Mucosa of descending colon (tissue), 3 donors: ENCODE data around the gene ATG3. TPM values are rescaled to one million over a fixed set of nuclear protein-coding genes. Genes with fewer than 3 reads are reported as not detected.
A peak's percentile ranks its signal among the peaks of the same experiment; 100 is the strongest.
"Not testable (repeated sequence)": the region's sequence is repeated elsewhere in the genome, so short reads cannot be mapped to it uniquely, and the experiment has no call there.

Experiments
- ATAC-seq: fragments of 200-7000 bp; cut with Tn5 transposase; one replicate; pipeline ENCODE4 v1.9.1; 2020; ENCODE audit warnings: mild to moderate bottlenecking, moderate library complexity
- DNase-seq, 3 donors: peaks; one replicate each; pipeline ENCODE4 v3.0.0-alpha.2; 2020
- H3K36me3 ChIP-seq: fragments of 200-600 bp; one replicate; pipeline ENCODE4 v1.8.0; 2021; ENCODE audit warnings: low read depth, mild to moderate bottlenecking
- H3K4me1 ChIP-seq: fragments of 200-600 bp; one replicate; pipeline ENCODE4 v1.8.0; 2021; ENCODE audit warnings: low read depth, mild to moderate bottlenecking
- H3K4me3 ChIP-seq: fragments of 200-600 bp; one replicate; pipeline ENCODE4 v1.8.0; 2021; ENCODE audit warnings: mild to moderate bottlenecking
- H3K9me3 ChIP-seq: fragments of 200-600 bp; one replicate; pipeline ENCODE4 v1.8.0; 2021; ENCODE audit warnings: mild to moderate bottlenecking
- CTCF ChIP-seq: fragments of 200-600 bp; IDR thresholded peaks from one replicate; pipeline ENCODE4 v1.8.0; 2022; ENCODE audit warnings: antibody characterized with exemption, mild to moderate bottlenecking
- intact Hi-C, 2 donors: fragments of 100-400 bp; cut with DNase I in 1 of 2; cut with micrococcal nuclease in 1 of 2; formaldehyde crosslinking; loops; one replicate each; pipeline versions ENCODE4 v1.11.0 to v1.11.1; 2022; cut with DNase I, micrococcal nuclease
- total RNA-seq, 3 donors: library from RNA; stranded (reverse); fragmentation: NEBNext Ultra II Directional in 2 of 3; extraction: Animal tissue kit (Norgen Biotek cat#: 25700) in 2 of 3; gene quantifications; one replicate each; pipeline versions ENCODE4 v1.2.1 to v1.2.4, GENCODE V29; 2021 to 2023
- donor health status: DM: no; HTN: no; CAD: no; lungs with moderate emphysema.
- donor health status: DM: no; HTN: no; CAD: no.
- donor health status: DM: no; HTN: yes; CAD: no.

The ATG3 gene
- total RNA-seq, 3 donors from 2014 or later: 44.1 to 60.0 (median 51.0) TPM

- intact Hi-C loops: no loop called here
- DNase-seq: no peak
- Histone ChIP-seq H3K9me3 (no peaks in the 10 kb centered on the region), H3K4me3 (no peak overlapping the region), H3K4me1 (no peaks in the 10 kb centered on the region), H3K36me3 (no peaks in the 10 kb centered on the region)
- no peak for ATAC-seq
- TF ChIP-seq CTCF: no peak
These were observed 15.5 kb downstream of the ATG3 start for GRCh38 chr3:112546216-112546759.

DNA sequence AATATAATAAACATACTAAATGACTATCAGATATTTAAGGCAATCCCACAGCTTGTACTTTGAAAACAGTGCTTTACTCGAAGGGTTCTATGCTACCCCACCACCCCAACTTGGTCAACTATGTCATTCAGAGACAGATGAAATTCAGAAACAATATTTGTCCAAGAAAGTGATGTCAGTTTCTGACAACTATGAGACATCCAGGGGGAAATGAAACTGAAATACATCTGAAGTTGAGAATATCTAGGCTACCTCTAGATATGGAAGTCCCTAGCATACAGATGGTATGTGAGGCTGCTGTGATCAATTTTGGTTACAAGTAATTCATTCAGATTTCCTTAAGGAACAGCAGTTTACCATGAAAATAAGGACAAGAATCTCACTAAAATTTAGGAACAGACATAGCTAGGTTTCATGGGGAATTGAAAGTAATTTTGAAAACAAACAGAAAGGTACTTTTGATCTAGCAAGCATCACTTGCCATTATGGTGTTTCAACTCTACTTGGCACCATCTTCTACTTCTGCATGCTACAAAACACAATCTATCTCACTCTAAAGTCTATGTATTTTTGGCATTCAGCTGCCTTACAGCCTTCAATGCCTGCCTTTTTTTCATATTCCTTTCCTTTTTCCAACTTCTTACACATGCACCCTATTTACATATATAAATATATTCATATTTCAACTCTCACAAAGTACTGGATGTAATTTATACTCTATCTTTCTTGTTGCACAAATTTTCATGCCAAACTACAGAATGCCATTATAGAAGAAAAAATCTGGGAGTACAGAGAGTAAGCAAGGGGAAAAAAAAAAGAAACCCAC is 21.7 kb downstream of the ATG3 start:
- Histone ChIP-seq H3K4me1 (no peaks in the 10 kb centered on the region), H3K36me3 (no peaks in the 10 kb centered on the region), H3K9me3 (no peaks in the 10 kb centered on the region), H3K4me3 (no peak overlapping the region)
- no peak for TF ChIP-seq CTCF
- ATAC-seq (no peak), DNase-seq (no peak)
- intact Hi-C loops: no loop called here

- Histone ChIP-seq H3K36me3 (no peaks in the 10 kb centered on the region), H3K4me3 (no peak overlapping the region), H3K4me1 (no peaks in the 10 kb centered on the region), H3K9me3 (no peaks in the 10 kb centered on the region)
- intact Hi-C loops: no loop called here
- TF ChIP-seq CTCF: no peak
- DNase-seq (no peak), ATAC-seq (no peak)
These were observed 30.4 kb downstream of the ATG3 start for GRCh38 chr3:112531358-112531781.

GRCh38 chr3:112530573-112530972 is 31.2 kb downstream of the ATG3 start:
- intact Hi-C loops: no loop called here
- H3K4me3 ChIP-seq: no peak overlapping the region
- TF ChIP-seq CTCF: no peak
- H3K4me1 ChIP-seq: no peaks in the 10 kb centered on the region
- H3K9me3 ChIP-seq: no peaks in the 10 kb centered on the region
- H3K36me3 ChIP-seq: no peaks in the 10 kb centered on the region
- no peak for DNase-seq
- no peak for ATAC-seq

GRCh38 chr3:112524127-112524526 is 37.6 kb downstream of the ATG3 start:
- DNase-seq, intact Hi-C loops, H3K36me3 ChIP-seq, ATAC-seq, H3K9me3 ChIP-seq, H3K4me1 ChIP-seq, H3K4me3 ChIP-seq: not testable (repeated sequence)

GRCh38 chr3:112519424-112520001 is 42.2 kb downstream of the ATG3 start:
- Histone ChIP-seq H3K9me3 (no peaks in the 10 kb centered on the region), H3K36me3 (no peaks in the 10 kb centered on the region), H3K4me3 (no peak overlapping the region), H3K4me1 (no peaks in the 10 kb centered on the region)
- peak; percentile 49 for TF ChIP-seq CTCF
- DNase-seq: peak in 1 of 3 donors; percentile 76
- intact Hi-C loops: loop anchor here (2.0 to 10.0 kb wide), 3 partner anchors 193 to 225 kb away; partner anchors contain the start of gene SLC9C1 (in 1 of the 2)
- peak; percentile 89 for ATAC-seq

DNA sequence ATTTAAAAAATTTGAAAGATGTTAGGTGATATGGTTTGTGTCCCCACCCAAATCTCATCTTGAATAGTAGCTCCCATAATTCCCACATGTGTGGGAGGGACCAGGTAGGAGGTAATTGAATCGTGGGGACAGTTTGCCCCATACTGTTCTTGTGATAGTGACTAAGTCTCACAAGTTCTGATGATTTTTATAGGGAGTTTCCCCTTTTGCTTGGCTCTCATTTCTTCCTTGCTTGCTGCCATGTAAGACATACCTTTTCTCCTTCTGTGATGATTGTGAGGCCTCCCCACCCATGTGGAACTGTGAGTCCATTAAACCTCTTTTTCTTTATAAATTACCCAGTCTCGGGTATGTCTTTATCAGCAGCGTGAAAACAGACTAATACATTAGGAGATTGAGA is 42.8 kb downstream of the ATG3 start:
- ATAC-seq, H3K4me3 ChIP-seq, DNase-seq, H3K9me3 ChIP-seq, H3K36me3 ChIP-seq, H3K4me1 ChIP-seq: not testable (repeated sequence)
- intact Hi-C loops: loop anchor here (2.0 to 10.0 kb wide), 3 partner anchors 192 to 224 kb away; partner anchors contain the start of gene SLC9C1 (in 1 of the 2)
